Stimulated activated CD8-positive, alpha-beta memory T cell treated with anti-CD3 and anti-CD28 coated beads, Interleukin-4, amount 100 ng/mL, for 1 hour (primary cell): ENCODE results near the gene COG5.
"Not testable (repeated sequence)": the region's sequence is repeated elsewhere in the genome, so short reads cannot be mapped to it uniquely, and the experiment has no call there.

Source experiments
- DNase-seq, 2 donors: peaks; one replicate each; pipeline ENCODE4 v3.0.0-alpha.2; 2020; ENCODE audit warnings: low read depth in 2 of 2, low spot score in 1 of 2

COG5 gene

DNA sequence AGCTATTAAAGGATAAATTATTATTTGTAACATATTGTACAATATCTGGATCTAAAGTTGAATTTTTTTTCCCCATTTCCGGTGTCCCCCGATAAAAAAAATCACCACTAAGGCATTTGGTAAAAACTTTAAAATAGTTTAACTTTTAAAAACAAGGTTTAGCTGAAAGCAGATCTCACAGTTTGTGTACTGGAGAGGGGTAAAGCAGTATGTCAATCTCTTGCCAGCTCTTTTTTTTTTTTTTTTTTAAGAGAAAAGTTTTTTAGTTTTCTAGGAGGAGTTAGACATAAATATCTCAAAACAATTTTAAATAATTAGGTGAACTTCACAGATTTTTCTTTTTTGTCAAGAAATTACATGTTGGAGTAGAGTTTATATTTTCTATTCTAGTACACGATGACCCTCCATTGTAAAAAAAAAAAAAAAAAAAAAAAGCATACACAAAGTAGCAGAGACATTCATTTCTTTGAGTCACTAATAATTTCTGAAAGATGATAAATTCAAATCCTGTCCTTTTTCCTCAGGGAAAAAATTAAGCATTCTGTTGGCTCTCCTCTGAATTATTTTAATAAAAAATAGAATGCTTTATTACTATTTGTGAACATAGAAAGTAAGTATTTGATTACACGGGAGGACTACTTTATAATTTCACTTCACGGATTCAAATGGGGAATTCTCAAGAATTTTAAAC is 396.8 kb downstream of the COG5 start:
- no peak for DNase-seq

GRCh38 chr7:107165341-107165740 is 398.4 kb downstream of the COG5 start:
- no peak for DNase-seq

- no peak for DNase-seq
Measured at GRCh38 chr7:107164092-107164491, 399.6 kb downstream of the COG5 start.

DNA sequence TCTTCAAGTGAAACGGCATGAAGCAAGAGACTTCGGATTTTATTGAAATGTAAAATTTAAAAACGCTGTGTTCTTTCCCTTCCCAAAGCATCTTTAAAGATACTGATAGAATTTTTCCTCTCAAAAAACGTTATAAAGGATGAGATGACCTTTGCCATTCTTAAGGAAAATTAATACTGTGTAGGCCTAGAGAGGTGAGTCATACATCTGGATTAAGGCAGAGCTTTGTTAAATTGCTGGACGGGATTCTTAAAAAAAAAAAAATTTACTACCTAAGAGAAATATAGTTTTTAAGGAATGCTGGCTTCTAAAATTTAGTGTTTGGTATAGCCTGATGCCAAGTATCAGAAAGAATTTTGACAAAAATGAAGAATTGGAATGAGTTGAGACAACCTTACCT is 401.2 kb downstream of the COG5 start:
- DNase-seq, result no peak

GRCh38 chr7:107161415-107161814 is 402.3 kb downstream of the COG5 start:
- DNase-seq, result no peak

- DNase-seq, result no peak
Measured at GRCh38 chr7:107160389-107160788, 403.3 kb downstream of the COG5 start.

- DNase-seq, result no peak
Measured at GRCh38 chr7:107158028-107158427, 405.7 kb downstream of the COG5 start.

DNA sequence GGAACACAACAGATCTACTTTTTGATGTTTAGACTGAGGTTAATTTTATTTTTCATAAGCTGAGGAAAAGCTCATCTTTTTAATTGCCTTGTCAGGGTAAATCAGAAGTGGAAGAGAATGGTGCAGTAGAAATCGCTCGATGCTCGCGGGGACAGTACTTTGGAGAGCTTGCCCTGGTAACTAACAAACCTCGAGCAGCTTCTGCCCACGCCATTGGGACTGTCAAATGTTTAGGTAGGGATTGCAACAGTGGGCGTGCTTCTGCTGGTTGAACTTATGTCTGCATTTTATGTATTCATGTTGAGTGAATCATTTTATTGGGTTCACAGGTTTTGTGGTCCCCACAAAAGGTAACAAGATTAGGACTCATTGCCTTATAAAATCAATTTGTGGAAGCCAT is 406.6 kb downstream of the COG5 start:
- no peak for DNase-seq

- DNase-seq, result not testable (repeated sequence)
Measured at GRCh38 chr7:107155726-107156125, 408.0 kb downstream of the COG5 start.

GRCh38 chr7:107154826-107155225 is 408.9 kb downstream of the COG5 start:
- no peak for DNase-seq

GRCh38 chr7:107152011-107152410 is 411.7 kb downstream of the COG5 start:
- DNase-seq, result no peak
